ENCODE measurements around the gene LYSMD3. TPM values are rescaled to one million over a fixed set of nuclear protein-coding genes. Genes with fewer than 3 reads are reported as not detected.
"Not testable (repeated sequence)": the region's sequence is repeated elsewhere in the genome, so short reads cannot be mapped to it uniquely, and the experiment has no call there.

The LYSMD3 gene
- total RNA-seq = 10 to 100 TPM in 3 of 4 donors, 1 to 10 TPM in 1; 7.9 to 15.7 (median 14.3) TPM

GRCh38 chr5:90529194-90529938, at the start of gene LYSMD3:
Gene LYSMD3 (minus strand): TSS chr5:90529584. CDS start chr5:90525289, 4,295 bp downstream.
- intact Hi-C loops (cut with DNase I; ENCODE audit: low total_unique reads) = loop anchor here (1.0 kb wide), 3 partner anchors 55 to 120 kb away; partner anchors contain the start of genes CETN3, MBLAC2 and POLR3G
- Histone ChIP-seq H3K27me3 (peaks cover 0 to 5% (median 0%) of the 10 kb centered on the region in 3 donors), H3K4me1 (peaks cover 24 to 26% of the 10 kb centered on the region in 2 donors), H3K9me3 (no peaks in the 10 kb centered on the region), H3K27ac (peak within 1 kb of the TSS; percentile 92 to 96 (median 95)), H3K36me3 (peaks cover 0 to 8% of the 10 kb centered on the region in 2 donors), H3K4me3 (peak within 1 kb of the TSS; percentile 68 to 98 (median 94))
- peak; percentile 97 for DNase-seq
- peak; percentile 91 to 92 for ATAC-seq
- in situ Hi-C loops (cut with MboI; ENCODE audit: low sequenced_read_pairs in 4 of 4) = loop anchor here in 3 of 4 donors (10.0 to 25.0 kb wide), 3 partner anchors 55 to 125 kb away; partner anchors contain the start of genes CETN3 (in 2 of the 3), MBLAC2 (in 1 of the 3) and POLR3G (in 1 of the 3)
- peak; percentile 81 to 90 for TF ChIP-seq POLR2A (IDR thresholded peaks at IDR 0.05)
- TF ChIP-seq CTCF (IDR thresholded peaks at IDR 0.05 in 4 of 5, conservative IDR thresholded peaks at IDR 0.05 in 1 of 5) = no peak

- ATAC-seq; in situ Hi-C loops (cut with MboI; ENCODE audit: low sequenced_read_pairs in 4 of 4); H3K27ac ChIP-seq; intact Hi-C loops (cut with DNase I; ENCODE audit: low total_unique reads); H3K4me3 ChIP-seq; H3K36me3 ChIP-seq; H3K27me3 ChIP-seq; DNase-seq; H3K4me1 ChIP-seq; H3K9me3 ChIP-seq: not testable (repeated sequence)
Measured at GRCh38 chr5:90576566-90576965, 47.2 kb upstream of the LYSMD3 start.

GRCh38 chr5:90575712-90576111, 46.3 kb upstream of the LYSMD3 start:
- DNase-seq (no peak), ATAC-seq (no peak)
- Histone ChIP-seq H3K27ac (no peak overlapping the region), H3K4me1 (no peaks in the 10 kb centered on the region), H3K36me3 (no peaks in the 10 kb centered on the region), H3K9me3 (no peaks in the 10 kb centered on the region), H3K4me3 (no peak overlapping the region), H3K27me3 (no peaks in the 10 kb centered on the region)
- intact Hi-C loops (cut with DNase I; ENCODE audit: low total_unique reads) (no loop called here), in situ Hi-C loops (cut with MboI; ENCODE audit: low sequenced_read_pairs in 4 of 4) (no loop called here)
- TF ChIP-seq POLR2A (IDR thresholded peaks at IDR 0.05) (no peak), CTCF (IDR thresholded peaks at IDR 0.05 in 4 of 5, conservative IDR thresholded peaks at IDR 0.05 in 1 of 5) (no peak)

- no peak for ATAC-seq
- Histone ChIP-seq H3K27me3 (no peaks in the 10 kb centered on the region), H3K4me3 (no peak overlapping the region), H3K27ac (no peak overlapping the region), H3K36me3 (no peaks in the 10 kb centered on the region), H3K9me3 (no peaks in the 10 kb centered on the region), H3K4me1 (no peaks in the 10 kb centered on the region)
- TF ChIP-seq CTCF (IDR thresholded peaks at IDR 0.05 in 4 of 5, conservative IDR thresholded peaks at IDR 0.05 in 1 of 5) = no peak
- TF ChIP-seq POLR2A (IDR thresholded peaks at IDR 0.05) = no peak
- no peak for DNase-seq
- in situ Hi-C loops (cut with MboI; ENCODE audit: low sequenced_read_pairs in 4 of 4) = no loop called here
- intact Hi-C loops (cut with DNase I; ENCODE audit: low total_unique reads) = no loop called here
Measured at GRCh38 chr5:90571147-90571773, 41.9 kb upstream of the LYSMD3 start.

- intact Hi-C loops (cut with DNase I; ENCODE audit: low total_unique reads) = no loop called here
- TF ChIP-seq POLR2A (IDR thresholded peaks at IDR 0.05) = no peak
- no peak for TF ChIP-seq CTCF (IDR thresholded peaks at IDR 0.05 in 4 of 5, conservative IDR thresholded peaks at IDR 0.05 in 1 of 5)
- Histone ChIP-seq H3K4me1 (no peaks in the 10 kb centered on the region), H3K4me3 (no peak overlapping the region), H3K9me3 (no peaks in the 10 kb centered on the region), H3K27me3 (no peaks in the 10 kb centered on the region), H3K27ac (no peak overlapping the region), H3K36me3 (no peaks in the 10 kb centered on the region)
- in situ Hi-C loops (cut with MboI; ENCODE audit: low sequenced_read_pairs in 4 of 4) = no loop called here
- ATAC-seq = no peak
- no peak for DNase-seq
Measured at GRCh38 chr5:90570034-90570433, 40.6 kb upstream of the LYSMD3 start.

Data from gastrocnemius medialis (tissue), 4 donors.